HT1080 (cell line): ENCODE measurements around the gene ZNF526. TPM values are rescaled to one million over a fixed set of nuclear protein-coding genes. Genes with fewer than 3 reads are reported as not detected.
"Not testable (repeated sequence)": the region's sequence is repeated elsewhere in the genome, so short reads cannot be mapped to it uniquely, and the experiment has no call there.

Experiments
- DNase-seq: peaks from one replicate; pipeline ENCODE4 v3.0.0-alpha.2; 2015; ENCODE audit warnings: low read depth
- total RNA-seq: library from RNA; depleted of rRNA; stranded (reverse); fragments of >200 nt; shearing (Covaris generic); gene quantifications from 2 replicates; pipeline ENCODE4 v1.2.3, GENCODE V29; 2014

ZNF526 gene
- total RNA-seq, 1 experiment from 2014 or later = 8.7 TPM

- not testable (repeated sequence) for DNase-seq
These were observed 37.7 kb downstream of the ZNF526 start for GRCh38 chr19:42257842-42258241.

DNA sequence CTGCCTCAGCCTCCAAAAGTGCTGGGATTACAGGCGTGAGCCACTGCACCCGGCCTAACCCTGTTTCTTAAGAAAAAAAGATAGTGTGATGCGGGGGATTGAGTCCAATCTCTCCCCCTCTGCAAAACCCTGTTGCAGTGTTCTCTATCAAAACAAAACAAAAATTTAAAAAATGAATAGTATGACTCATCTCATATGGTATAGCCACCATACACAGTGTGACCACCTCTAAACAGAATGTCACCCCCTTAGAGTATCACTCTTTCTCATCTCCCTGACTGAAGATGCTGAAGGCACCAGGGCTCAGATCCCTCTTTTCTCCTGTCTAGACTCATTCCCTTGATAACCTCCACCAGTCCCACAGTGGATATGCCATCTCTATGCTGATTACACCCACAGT, 41.7 kb downstream of the ZNF526 start:
- DNase-seq = no peak

GRCh38 chr19:42266105-42266504, 46.0 kb downstream of the ZNF526 start:
- DNase-seq = not testable (repeated sequence)

DNA sequence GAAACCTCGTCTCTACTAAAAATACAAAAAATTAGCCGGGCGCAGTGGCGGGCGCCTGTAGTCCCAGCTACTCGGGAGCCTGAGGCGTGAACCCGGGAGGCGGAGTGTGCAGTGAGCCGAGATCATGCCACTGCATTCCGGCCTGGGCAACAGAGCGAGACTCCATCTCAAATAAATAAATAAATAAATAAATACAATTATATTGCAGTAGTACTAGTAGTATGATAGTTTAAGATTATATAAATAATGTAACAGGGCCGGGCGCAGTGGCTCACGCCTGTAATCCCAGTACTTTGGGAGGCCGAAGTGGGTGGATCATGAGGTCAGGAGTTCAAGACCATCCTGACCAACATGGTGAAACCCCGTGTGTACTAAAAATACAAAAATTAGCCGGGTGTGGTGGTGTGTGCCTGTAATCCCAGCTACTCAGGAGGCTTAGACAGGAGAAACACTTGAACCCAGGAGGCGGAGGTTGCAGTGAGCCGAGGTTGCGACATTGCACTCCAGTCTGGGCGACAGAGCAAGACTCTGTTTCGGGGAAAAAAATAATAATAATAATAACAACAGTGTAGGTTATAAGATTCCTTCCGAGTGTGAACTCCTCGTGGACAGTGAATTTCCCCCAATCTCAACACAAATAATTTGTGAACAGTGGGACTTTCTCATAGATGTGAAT, 47.0 kb downstream of the ZNF526 start:
- DNase-seq = not testable (repeated sequence)

DNA sequence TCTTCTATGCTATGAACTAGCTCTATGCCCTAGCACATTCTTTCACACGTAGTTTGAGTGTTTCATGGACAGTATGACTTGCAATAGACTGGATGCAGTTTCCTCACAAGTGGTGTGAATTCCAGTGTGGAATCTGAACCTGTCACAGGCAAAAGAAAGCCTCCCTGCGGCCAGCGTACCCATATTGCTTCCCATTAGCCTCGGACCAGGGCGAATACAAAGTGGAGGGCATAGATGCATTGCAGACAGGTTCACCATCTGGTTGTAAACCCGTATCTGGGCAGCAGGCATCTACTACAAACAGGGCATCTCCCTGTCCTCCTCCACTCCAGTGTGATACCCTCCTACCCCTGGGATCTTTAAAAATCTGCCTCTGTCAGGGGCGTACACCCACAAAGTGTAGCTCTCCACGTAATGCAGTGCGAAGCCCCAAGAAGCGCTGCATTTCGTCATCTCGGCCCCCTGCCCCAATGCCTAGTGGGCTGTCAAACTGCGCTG, 47.6 kb downstream of the ZNF526 start:
- DNase-seq = no peak

DNA sequence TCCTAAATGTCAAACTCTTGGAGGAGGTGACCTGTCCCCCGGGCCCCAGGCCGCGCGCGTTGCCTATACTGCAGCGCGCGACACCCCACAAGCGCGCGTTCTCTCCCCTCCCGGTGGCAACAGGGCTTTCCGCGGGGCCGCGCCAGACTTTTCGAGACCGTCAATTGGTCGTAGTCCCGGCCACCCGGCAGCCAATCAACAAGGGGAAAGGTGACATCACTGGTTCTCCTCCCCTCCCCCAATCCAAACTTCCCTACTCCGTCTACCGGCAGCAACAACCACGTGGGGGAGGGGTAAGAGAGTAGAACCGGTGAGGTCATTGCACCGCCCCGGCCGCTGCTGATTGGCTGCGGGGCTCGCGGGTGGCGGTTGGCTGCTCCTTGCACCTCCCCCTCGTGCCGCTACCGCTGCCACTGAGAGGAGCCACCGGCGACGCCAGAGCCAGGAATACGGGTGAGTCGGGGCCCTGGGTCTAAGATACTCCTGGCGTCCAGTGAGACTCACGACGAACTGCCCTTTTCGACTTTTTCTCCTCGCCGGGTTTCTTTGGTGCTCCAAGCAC, 48.1 kb downstream of the ZNF526 start:
- peak; percentile 99 for DNase-seq

- DNase-seq = peak; percentile 100
These were observed 48.8 kb downstream of the ZNF526 start, which contains the start of gene CIC for GRCh38 chr19:42268704-42269477. Gene CIC (plus strand): TSS chr19:42269252. CDS start chr19:42271784, 2,532 bp downstream.

- no peak for DNase-seq
These were observed 49.6 kb downstream of the ZNF526 start for GRCh38 chr19:42269478-42270345.

DNA sequence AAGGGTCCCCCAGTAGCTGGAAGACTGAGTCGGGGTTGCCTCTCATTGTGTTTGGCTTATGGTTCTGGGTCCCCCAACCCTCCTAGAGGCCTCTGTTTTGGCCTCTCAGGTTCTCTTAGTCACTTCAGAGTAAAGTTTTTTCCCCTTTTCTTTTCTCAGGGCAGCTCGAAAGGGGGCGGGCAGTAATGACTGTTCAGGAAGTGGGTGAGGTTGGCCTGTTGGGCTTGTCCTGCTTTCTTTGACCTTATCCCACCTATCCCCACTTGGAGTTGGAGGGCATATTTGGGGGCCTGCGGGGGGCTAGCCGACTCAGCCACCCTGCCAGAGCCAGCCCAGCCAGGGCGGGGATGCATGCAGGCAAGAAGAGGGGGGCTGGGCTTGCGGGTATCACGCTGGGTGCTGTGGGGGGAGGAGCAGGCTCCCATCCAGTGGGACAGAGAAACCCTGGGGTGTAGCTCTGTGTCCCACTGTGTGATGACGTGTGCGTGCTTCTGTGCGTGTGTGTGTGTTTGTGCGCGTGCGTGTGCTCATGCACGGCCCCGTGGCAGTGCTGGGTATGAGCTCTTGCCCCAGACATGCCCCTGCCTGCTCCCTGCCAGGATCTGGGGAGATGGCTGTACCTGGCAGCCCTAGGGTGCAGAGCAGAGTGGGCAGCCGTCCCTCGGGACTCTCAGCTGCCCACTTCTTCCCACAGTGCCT, 50.4 kb downstream of the ZNF526 start:
- DNase-seq = peak; percentile 89

GRCh38 chr19:42271045-42271419, 50.9 kb downstream of the ZNF526 start:
- no peak for DNase-seq

GRCh38 chr19:42271861-42272534, 51.9 kb downstream of the ZNF526 start:
- no peak for DNase-seq

GRCh38 chr19:42272535-42272897, 52.4 kb downstream of the ZNF526 start:
- DNase-seq = no peak

DNA sequence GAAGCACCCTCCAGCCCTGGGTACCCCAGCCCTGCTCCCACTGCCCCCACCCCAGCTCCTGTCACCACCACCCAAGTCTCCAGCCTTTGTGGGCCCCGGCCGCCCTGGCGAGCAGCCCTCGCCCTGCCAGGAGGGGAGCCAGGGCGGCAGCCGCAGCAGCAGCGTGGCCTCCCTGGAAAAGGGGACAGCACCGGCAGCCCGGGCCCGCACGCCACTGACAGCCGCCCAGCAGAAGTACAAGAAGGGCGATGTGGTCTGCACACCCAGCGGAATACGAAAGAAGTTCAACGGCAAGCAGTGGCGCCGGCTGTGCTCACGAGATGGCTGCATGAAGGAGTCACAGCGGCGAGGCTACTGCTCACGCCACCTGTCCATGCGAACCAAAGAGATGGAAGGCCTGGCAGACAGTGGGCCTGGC, 52.9 kb downstream of the ZNF526 start:
- DNase-seq = no peak

DNA sequence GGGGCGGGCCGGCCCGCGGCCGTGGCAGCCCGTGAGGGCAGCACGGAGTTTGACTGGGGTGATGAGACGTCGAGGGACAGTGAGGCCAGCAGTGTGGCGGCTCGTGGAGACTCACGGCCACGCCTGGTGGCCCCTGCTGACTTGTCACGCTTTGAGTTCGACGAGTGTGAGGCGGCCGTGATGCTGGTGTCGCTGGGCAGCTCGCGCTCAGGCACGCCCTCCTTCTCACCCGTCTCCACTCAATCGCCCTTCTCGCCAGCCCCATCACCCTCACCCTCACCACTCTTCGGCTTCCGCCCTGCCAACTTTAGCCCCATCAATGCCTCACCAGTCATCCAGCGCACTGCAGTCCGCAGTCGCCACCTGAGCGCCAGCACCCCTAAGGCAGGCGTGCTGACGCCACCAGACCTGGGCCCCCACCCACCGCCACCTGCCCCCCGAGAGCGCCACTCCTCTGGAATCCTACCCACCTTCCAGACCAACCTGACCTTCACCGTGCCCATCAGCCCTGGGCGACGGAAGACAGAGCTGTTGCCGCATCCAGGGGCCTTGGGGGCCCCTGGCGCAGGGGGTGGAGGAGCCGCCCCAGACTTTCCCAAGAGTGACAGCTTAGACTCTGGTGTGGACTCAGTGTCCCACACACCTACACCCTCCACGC, 53.4 kb downstream of the ZNF526 start:
- no peak for DNase-seq

GRCh38 chr19:42274065-42274682, 54.1 kb downstream of the ZNF526 start:
- DNase-seq = no peak

DNA sequence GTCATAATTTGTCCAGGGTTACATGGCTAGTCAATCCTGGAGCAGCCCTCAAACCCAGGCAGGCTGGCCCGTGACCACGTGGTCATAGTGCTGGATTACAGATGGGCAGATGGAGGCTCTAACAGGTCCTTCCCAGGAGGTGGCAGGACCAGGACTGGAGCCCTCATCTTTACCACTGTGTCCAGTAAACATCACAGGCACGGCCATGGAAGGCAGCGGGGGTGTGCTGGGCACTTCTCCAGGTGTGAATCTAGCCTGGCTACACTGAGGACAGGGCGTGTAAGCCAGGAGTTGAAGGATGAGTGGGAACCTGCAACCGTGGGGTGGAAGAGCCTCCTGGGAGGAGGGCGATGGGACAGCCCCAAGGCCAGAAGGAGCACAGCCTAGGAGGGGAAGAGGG, 55.0 kb downstream of the ZNF526 start:
- no peak for DNase-seq

- no peak for DNase-seq
These were observed 55.4 kb downstream of the ZNF526 start for GRCh38 chr19:42275517-42275916.

DNA sequence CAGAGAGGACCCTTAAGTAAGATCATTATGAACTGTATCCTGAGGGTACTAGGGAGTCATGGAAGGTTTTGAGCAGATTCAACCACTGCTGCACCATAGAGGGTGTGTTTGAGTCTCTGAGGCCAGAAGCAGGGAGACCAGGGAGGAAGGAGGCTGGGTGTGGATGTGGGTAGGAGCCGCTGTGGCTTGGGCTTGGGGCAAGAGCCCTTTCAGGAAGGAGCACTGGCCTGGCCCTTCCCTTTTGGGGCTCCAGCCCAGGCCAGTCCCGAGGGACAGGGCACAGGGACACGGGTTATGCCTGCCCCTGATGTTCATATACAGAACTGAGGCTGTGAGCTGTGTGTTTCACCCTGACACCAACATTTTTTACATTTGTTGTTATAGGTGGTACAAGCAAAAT, 56.2 kb downstream of the ZNF526 start:
- DNase-seq = no peak

GRCh38 chr19:42276821-42277220, 56.7 kb downstream of the ZNF526 start:
- no peak for DNase-seq
